Thyroid gland (tissue), 4 donors: ENCODE data around the gene ZFP3.
A peak's percentile ranks its signal among the peaks of the same experiment; 100 is the strongest.

Experiments used
- CTCF ChIP-seq, 6 experiments: fragments of 200-600 bp in 3 of 6; fragments of 450-650 bp in 3 of 6; sonication (generic) in 3 of 6; IDR thresholded peaks; one replicate each; pipeline ENCODE4 v1.5.1; 2016 to 2019; ENCODE audit warnings: antibody characterized with exemption in 6 of 6, mild to moderate bottlenecking in 2 of 6, inconsistent platforms in 1 of 6, moderate library complexity in 1 of 6
- POLR2A ChIP-seq, 2 donors: fragments of 450-650 bp; IDR thresholded peaks; one replicate each; pipeline ENCODE4 v1.6.1; 2017; ENCODE audit warnings: antibody characterized with exemption in 2 of 2, mild to moderate bottlenecking in 2 of 2, moderate library complexity in 1 of 2

GRCh38 chr17:5078106-5079028, at the start of gene ZFP3:
- TF ChIP-seq CTCF (IDR thresholded peaks at IDR 0.05) (peak in 1 of 6 experiments; percentile 12), POLR2A (IDR thresholded peaks at IDR 0.05) (peak in 1 of 2 donors; percentile 61)
